MCF 10A (cell line): Measurements from ENCODE around the gene PSMA6. TPM values are rescaled to one million over a fixed set of nuclear protein-coding genes. Genes with fewer than 3 reads are reported as not detected.

ENCODE experiments used
- BruUV-seq: library from RNA; stranded (reverse); fragments of 400-500 nt; replicated peaks from 2 replicates; lab custom pipeline; 2021; lab: Mats Ljungman, UMichigan
- CTCF ChIA-PET: fragments of 300-600 bp; sonication (Branson Sonifier 250); formaldehyde crosslinking; extraction: SDS; loops from one replicate; lab custom pipeline; 2021; ENCODE audit warnings: antibody characterized with exemption, inconsistent platforms; lab: Yijun Ruan, JAX
- POLR2A ChIA-PET: fragments of 300-600, 350-650 bp; sonication (Branson Sonifier 250); formaldehyde crosslinking; extraction: SDS; loops from one replicate; lab custom pipeline; 2020; ENCODE audit warnings: antibody characterized with exemption, inconsistent platforms; lab: Yijun Ruan, JAX
- DNase-seq: peaks from one replicate; pipeline ENCODE4 v3.0.0-alpha.2; 2018; ENCODE audit not compliant: unreplicated experiment
- H3K27ac Mint-ChIP-seq: one replicate; pipeline ENCODE4 v1.8.0; 2022; ENCODE audit warnings: mild to moderate bottlenecking, low read depth, mixed read lengths; ENCODE audit not compliant: unreplicated experiment
- H3K27me3 Mint-ChIP-seq: one replicate; pipeline ENCODE4 v1.8.0; 2022; ENCODE audit warnings: mixed read lengths; ENCODE audit not compliant: insufficient read depth, unreplicated experiment
- H3K36me3 Mint-ChIP-seq: one replicate; pipeline ENCODE4 v1.8.0; 2022; ENCODE audit warnings: mild to moderate bottlenecking, moderate library complexity, mixed read lengths; ENCODE audit not compliant: insufficient read depth, unreplicated experiment
- H3K4me1 Mint-ChIP-seq: one replicate; pipeline ENCODE4 v1.8.0; 2022; ENCODE audit warnings: mixed read lengths; ENCODE audit not compliant: insufficient read depth, unreplicated experiment
- H3K4me3 Mint-ChIP-seq: one replicate; pipeline ENCODE4 v1.8.0; 2022; ENCODE audit warnings: mild to moderate bottlenecking, moderate library complexity, mixed read lengths; ENCODE audit not compliant: unreplicated experiment
- H3K9me3 Mint-ChIP-seq: one replicate; pipeline ENCODE4 v1.8.0; 2022; ENCODE audit warnings: mixed read lengths; ENCODE audit not compliant: unreplicated experiment
- intact Hi-C: fragments of 100-400 bp; cut with micrococcal nuclease; formaldehyde crosslinking; loops from 2 replicates; pipeline ENCODE4 v1.14.1; 2022
- total RNA-seq: library from RNA; stranded (reverse); gene quantifications from 2 replicates; pipeline ENCODE4 v1.2.3, GENCODE V29; 2022
- TF ChIP-seq, protein P1 (sequence below): fragments of 200-600 bp; IDR thresholded peaks from one replicate; pipeline ENCODE4 v1.8.0; 2022; ENCODE audit warnings: antibody characterized with exemption, mild to moderate bottlenecking; ENCODE audit not compliant: unreplicated experiment

The PSMA6 gene
- total RNA-seq, 1 experiment from 2014 or later: 260 TPM

DNA sequence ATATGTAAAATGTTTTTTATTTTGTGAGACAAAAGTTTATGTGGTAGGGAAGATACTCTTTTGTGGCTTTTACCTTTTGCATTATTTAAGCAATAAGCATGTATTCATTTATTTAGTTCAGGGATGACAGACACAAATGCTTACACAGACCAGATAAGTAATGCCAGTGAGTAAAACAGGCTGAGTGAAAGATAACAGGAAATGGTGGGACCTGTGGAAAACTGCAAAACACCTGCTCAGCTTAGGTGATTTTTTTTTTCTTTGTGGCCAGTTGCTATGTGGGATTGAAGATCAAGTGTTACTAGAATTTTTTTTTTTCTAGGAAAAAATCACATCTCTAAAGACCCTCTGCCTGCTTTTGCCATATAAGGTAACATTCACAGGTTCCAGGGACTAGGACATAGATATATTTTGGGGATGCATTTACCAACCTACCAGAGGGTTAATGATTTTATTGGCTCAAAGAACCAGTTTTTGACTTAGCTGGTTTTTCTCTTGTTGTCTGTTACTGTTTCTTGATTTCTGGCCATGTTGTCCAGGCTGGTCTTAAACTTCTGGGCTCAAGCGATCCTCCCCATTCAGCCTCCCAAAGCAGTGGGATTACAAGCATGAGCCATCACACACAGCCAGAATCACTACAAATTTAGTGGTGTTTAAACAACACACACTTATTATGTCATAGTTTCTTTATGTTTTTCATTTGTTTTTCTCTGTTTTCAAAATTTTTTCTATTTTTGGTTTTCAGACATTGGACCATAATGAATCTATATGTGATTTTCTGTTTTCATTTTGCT lies 9.8 kb downstream of the PSMA6 start:
- ChIA-PET POLR2A (interaction anchor here (0.6 to 3.1 kb wide), 2 partner anchors 102 to 1851 kb away, joined by 3 to 10 read pairs; partner anchors contain the start of gene NFKBIA), CTCF (no interaction called here)
- Mint-ChIP-seq H3K4me1 (peaks cover 32% of the 10 kb centered on the region), H3K27me3 (no peaks in the 10 kb centered on the region), H3K4me3 (no peak overlapping the region), H3K27ac (peak overlapping the region; percentile 73), H3K9me3 (peaks cover 10% of the 10 kb centered on the region), H3K36me3 (peaks cover 43% of the 10 kb centered on the region)
- no peak for DNase-seq
- BruUV-seq: no TSS peak
- TF ChIP-seq, protein P1, sequence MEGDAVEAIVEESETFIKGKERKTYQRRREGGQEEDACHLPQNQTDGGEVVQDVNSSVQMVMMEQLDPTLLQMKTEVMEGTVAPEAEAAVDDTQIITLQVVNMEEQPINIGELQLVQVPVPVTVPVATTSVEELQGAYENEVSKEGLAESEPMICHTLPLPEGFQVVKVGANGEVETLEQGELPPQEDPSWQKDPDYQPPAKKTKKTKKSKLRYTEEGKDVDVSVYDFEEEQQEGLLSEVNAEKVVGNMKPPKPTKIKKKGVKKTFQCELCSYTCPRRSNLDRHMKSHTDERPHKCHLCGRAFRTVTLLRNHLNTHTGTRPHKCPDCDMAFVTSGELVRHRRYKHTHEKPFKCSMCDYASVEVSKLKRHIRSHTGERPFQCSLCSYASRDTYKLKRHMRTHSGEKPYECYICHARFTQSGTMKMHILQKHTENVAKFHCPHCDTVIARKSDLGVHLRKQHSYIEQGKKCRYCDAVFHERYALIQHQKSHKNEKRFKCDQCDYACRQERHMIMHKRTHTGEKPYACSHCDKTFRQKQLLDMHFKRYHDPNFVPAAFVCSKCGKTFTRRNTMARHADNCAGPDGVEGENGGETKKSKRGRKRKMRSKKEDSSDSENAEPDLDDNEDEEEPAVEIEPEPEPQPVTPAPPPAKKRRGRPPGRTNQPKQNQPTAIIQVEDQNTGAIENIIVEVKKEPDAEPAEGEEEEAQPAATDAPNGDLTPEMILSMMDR: no peak
- intact Hi-C loops: no loop called here

DNA sequence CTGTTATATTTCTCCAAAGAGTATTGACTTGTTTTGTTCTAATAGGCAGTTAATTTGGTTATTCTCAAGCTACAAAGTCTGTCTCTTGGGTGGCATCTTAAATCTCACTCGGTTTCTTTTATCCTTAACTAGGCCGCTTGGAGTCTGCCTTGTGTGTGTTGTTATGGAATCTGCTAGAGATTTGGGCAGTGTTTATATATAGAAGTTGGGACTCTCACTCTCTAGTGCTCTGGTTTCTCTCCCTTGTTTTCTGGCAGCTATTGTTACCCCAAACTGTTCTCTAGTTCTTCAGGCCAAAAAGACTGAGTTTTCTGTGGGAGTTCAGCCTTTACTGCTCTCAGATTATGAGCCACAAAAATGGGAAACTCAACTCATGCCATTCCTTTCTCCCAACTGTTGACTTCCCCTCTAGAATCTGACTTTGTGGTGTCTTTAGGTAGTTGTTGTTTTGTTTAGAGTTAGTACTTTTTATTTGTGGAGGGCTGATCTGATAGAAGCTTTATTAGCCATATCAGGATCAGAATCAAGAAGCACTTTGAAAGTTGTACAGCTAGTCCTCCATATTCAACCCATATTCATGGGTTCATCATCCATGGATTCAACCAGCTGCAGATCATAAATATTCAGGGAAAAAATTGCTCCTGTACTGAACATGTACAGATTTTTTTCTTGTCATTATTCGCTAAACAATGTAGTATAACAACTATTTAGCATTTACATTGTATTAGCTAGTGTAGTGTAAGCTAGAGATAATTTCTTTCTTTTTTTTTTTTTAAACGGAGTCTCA lies 11.2 kb downstream of the PSMA6 start:
- peak overlapping the region; percentile 73 for H3K27ac Mint-ChIP-seq
- H3K27me3 Mint-ChIP-seq: no peaks in the 10 kb centered on the region
- H3K4me1 Mint-ChIP-seq: peaks cover 32% of the 10 kb centered on the region
- no peak for DNase-seq
- intact Hi-C loops: no loop called here
- POLR2A ChIA-PET: interaction anchor here (0.5 to 2.0 kb wide), 5 partner anchors 9 to 102 kb away, joined by 3 to 11 read pairs (median 4); partner anchors contain the start of gene PSMA6
- no TSS peak for BruUV-seq
- H3K36me3 Mint-ChIP-seq: peaks cover 57% of the 10 kb centered on the region
- peaks cover 10% of the 10 kb centered on the region for H3K9me3 Mint-ChIP-seq
- TF ChIP-seq, protein P1: no peak
- no peak overlapping the region for H3K4me3 Mint-ChIP-seq
- CTCF ChIA-PET: interaction anchor here (1.2 kb wide), 1 partner anchor 19 kb away, joined by 3 read pairs; no protein-coding TSS in a partner anchor

DNA sequence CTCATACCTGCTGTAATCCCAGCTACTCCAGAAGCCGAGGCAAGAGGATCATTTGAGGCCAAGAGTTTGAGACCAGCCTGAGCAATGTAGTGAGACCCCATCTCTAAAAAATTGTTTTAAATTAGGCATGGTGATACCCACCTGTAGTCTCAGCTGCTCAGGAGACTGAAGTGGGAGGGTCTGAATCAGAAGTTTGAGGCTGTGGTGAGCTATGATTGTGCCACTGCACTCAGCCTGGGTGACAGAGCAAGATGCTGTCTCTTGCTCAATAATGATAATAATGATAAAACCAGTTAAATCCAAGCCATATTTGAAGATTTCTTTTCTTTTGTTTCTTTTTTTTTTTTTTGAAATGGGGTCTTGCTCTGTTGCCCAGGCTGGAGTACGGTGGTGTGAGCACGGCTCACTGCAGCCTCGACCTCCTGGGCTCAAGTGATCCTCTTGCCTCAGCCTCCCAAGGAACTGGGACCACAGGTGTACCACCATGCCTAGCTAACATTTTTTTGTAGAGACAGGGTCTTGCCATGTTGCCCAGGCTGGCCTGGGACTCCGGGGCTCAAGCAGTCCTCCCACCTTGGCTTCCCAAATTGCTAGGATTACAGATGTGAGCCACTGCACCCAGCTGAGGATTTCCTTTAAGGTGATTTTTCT lies 12.8 kb downstream of the PSMA6 start:
- peaks cover 28% of the 10 kb centered on the region for H3K4me1 Mint-ChIP-seq
- intact Hi-C loops: no loop called here
- ChIA-PET POLR2A (interaction anchor here (0.6 to 2.0 kb wide), 3 partner anchors 11 to 539 kb away, joined by 3 to 11 read pairs (median 8); partner anchors contain the start of gene PSMA6), CTCF (interaction anchor here (0.6 to 1.1 kb wide), 5 partner anchors 12 to 164 kb away, joined by 3 to 4 read pairs (median 3); no protein-coding TSS in a partner anchor)
- no peak for DNase-seq
- H3K9me3 Mint-ChIP-seq: peaks cover 10% of the 10 kb centered on the region
- no peak overlapping the region for H3K27ac Mint-ChIP-seq
- no peaks in the 10 kb centered on the region for H3K27me3 Mint-ChIP-seq
- H3K36me3 Mint-ChIP-seq: peaks cover 73% of the 10 kb centered on the region
- TF ChIP-seq, protein P1: no peak
- no peak overlapping the region for H3K4me3 Mint-ChIP-seq
- no TSS peak for BruUV-seq
